Measurements from ENCODE around the gene GRM5.

Gene GRM5

GRCh38 chr11:88831303-88831890, 234.4 kb downstream of the GRM5 start:
- DNase-seq (ENCODE audit: low spot score), result no peak

DNA sequence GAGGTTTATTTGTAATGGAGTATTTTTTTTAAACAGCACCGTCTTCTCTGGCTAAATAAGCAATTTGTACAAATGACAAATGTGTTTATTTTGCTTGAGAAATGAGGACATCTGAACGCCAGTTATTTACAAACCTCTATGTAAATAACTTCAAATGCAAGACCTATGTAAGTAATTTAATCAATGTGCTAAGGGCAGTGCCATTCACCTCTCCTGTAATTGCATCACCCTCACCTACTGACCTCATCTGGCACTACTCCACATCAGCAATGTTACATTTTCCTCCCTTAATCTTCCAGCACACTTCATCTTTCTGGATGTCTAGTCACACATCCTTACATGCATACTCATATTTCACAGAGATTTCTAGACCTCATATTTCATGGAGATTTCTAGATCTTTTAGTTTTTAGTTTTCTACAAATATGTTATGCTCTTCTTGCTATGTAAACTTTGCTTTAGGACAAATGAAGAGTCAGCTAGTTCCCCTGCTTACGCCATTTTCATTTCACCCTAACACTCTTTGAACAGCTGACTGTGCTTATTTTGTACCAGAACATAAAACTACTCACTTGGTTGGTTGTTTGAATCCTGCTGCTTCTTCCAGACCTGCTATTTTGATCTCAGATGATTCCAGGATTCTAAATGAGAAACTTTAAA, 238.6 kb downstream of the GRM5 start:
- DNase-seq (ENCODE audit: low spot score), result peak; percentile 15

DNA sequence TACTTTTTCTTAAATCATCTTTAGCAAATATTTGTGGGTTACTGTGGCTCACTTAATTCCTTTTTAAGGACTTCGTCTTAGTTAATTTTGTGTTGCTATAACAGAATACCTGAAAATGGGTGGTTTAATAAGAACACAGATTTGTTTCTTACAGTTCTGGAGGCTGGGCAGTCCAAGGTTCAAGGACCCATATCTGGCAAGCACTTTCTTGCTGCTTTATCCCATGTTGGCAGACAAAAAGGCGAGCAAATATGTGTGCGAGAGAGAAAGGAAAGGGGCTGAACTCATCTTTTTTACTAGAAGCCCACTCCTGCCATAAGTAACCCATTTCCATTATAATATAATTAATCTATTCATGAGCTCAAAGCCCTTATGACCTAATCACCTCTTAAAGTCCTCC, 246.2 kb downstream of the GRM5 start:
- DNase-seq (ENCODE audit: low spot score), result no peak

DNA sequence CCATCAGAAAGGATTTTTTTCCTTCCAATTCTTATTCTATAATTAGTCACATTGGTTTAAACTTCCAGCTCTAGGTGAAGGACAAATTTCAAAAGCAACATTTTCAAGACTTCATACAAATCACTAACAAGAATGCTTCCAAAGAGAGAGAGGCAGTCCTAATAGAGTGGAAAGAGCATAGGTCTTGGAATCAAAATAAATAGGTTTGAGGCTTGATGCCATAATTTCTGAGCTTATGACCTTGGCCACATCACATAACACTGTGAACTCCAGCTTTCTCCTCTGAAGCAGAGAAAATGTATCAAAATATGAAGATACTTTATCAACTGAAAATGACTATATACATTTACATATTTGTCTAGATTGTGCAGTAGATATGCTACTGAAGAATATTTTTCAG, 246.8 kb downstream of the GRM5 start:
- no peak for DNase-seq (ENCODE audit: low spot score)

- no peak for DNase-seq (ENCODE audit: low spot score)
Measured at GRCh38 chr11:88815505-88815904, 250.3 kb downstream of the GRM5 start.

DNA sequence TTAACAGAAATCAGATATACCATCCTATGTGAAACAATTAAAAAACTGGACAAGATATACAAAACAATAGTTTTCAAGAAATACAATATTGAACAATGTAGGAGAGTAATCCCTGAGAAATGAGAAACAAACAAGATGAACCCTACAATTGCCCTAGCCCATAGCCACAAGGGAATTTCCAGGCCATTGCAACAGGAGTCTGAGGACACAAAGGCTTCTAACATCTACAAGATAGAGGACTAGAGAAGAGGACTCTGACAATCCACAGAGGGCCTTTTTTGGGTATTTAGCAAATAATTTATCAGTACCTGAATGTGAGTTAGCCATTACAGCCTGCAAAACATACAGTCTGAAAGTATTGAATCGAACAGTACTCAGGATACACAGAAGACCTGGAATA, 251.7 kb downstream of the GRM5 start:
- no peak for DNase-seq (ENCODE audit: low spot score)

DNA sequence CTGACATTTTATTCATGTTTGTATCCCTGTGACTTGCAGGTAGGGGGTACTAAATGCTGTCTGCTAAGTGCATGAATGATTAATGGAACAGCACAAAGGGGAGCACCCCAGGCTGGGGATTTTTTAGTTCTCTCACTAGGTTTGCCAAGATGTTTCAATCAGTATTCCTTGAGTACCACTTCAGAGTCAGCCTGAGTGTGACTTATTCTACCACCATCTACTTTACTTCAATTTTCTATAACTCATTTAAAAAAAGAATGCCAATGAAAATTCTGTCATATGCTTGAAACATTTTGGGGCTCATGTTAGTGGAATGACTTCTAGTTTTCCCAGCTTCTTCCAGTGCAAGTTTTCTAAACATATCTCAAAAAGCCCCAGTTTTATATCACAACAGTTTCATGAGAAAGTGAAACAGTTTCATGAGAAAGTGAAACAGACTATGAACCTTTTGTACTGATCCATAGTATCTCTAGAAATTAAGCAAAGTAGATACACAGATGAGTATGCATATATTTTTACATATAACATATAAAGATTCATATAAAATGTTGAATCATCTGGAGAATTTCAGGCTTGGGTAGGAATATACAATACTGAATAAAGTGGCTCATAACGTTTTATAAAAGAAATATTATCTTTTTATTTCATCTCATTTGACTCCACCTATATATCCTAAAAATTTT, 252.4 kb downstream of the GRM5 start:
- DNase-seq (ENCODE audit: low spot score), result no peak

DNA sequence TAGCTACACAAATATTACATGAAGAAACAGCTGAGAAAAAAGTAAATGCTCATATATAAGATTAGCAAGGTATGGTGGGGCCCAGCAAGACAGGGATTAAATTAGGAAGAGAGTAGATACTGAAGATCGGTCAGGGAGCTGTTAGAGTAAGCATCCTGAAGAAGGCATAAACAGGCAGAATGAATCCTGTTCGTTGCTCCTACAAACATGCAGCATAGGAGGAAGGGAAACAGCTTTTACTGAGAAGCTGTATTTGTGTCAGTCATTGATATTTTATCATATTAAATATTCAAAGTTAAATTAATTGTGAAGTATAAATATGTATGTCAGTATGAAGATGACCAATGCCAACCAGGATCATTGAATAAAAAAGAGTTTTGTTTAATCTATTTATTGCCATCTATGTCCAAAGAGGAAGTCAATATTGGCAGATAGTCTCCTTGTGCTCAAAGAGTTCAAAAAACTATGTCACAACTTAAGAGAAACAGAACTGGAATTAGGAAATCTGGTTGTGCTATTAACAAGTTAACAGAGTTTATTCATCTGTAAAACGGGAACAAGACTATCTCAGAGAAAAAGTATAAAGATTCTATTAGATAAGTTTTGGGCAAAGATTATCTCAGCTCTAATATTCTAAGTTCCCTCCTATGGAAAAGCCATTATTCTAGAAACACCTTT, 255.2 kb downstream of the GRM5 start:
- no peak for DNase-seq (ENCODE audit: low spot score)

- no peak for DNase-seq (ENCODE audit: low spot score)
Measured at GRCh38 chr11:88809126-88809525, 256.7 kb downstream of the GRM5 start.

- DNase-seq (ENCODE audit: low spot score), result no peak
Measured at GRCh38 chr11:88807349-88807748, 258.4 kb downstream of the GRM5 start.

GRCh38 chr11:88806410-88806809, 259.4 kb downstream of the GRM5 start:
- DNase-seq (ENCODE audit: low spot score), result no peak

- DNase-seq (ENCODE audit: low spot score), result peak; percentile 2
Measured at GRCh38 chr11:88801484-88802123, 264.2 kb downstream of the GRM5 start.

- no peak for DNase-seq (ENCODE audit: low spot score)
Measured at GRCh38 chr11:88799771-88800500, 265.8 kb downstream of the GRM5 start.

DNA sequence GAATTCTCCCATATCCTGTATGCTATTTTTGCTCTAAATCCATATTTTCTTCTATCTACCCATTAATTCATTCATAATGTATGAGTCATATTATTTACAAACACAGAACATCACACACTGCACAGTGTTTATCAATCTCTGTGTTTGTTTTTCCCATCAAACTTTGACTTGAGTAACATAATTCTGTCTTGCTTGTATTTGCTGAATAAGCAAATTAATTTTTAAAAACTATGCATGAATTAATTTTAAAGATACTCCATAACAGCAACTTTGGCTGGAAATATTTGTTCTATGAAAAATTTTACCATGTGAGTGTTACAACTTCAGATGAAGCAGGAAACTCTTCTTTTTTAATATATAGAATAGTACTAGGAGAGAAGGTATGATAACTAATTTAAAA, 275.6 kb downstream of the GRM5 start:
- DNase-seq (ENCODE audit: low spot score), result no peak

DNA sequence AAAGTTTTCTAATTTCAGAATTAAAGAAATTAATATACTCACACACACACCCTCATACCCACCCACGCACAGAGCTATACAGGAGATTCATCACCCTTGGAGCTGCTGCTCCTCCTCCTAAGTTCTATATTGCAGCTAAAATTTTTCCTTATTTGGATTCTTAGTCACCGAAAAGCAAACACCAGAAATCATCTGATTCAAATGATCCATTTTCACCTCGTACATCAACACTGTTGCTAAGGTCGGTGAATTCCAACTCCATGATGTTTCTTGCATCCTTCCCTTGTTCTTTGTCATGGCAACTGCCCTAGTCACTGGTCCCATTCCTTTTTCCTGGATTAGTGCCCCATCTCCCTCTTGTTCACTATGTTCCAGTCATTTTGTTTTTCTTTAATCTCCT, 286.2 kb downstream of the GRM5 start:
- no peak for DNase-seq (ENCODE audit: low spot score)

GRCh38 chr11:88770475-88771079, 295.2 kb downstream of the GRM5 start:
- no peak for DNase-seq (ENCODE audit: low spot score)

DNA sequence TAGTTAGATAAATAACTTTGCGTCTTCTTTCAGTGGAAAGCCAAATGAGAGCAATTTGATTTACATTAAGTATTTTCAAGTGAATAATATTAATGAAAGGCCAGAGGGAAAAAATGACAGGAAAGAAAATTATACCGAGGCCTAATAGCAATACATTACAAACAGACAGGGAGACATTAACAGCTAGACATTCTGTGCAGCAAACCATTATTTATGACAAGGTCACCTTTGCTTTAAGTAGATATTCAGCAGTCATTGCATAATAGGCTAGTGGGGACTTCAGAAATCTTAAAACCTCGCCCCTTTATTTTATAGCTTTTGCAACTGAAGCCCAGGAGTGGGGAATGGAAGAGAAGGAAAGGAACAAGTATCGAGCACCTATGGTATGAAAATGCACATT, 321.6 kb downstream of the GRM5 start:
- DNase-seq (ENCODE audit: low spot score), result no peak

DNA sequence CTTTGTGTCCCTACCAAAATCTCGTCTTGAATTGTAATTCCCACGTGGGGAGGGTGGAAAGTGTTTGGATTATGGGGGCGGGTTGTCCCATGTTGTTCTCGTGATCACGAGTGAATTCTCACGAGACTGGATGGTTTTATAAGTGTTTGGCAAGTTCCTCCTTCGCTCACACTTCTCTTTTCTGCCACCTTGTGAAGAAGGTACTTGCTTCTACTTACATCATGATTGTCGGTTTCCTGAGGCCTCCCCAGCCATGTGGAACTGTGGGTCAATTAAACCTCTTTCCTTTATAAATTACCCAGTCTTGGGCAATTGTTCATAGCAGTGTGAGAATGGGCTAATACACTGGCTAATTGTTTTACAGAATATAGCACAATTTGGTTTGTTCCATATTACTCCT, 326.3 kb downstream of the GRM5 start:
- DNase-seq (ENCODE audit: low spot score), result no peak

GRCh38 chr11:88709567-88709966, 356.2 kb downstream of the GRM5 start:
- no peak for DNase-seq (ENCODE audit: low spot score)

DNA sequence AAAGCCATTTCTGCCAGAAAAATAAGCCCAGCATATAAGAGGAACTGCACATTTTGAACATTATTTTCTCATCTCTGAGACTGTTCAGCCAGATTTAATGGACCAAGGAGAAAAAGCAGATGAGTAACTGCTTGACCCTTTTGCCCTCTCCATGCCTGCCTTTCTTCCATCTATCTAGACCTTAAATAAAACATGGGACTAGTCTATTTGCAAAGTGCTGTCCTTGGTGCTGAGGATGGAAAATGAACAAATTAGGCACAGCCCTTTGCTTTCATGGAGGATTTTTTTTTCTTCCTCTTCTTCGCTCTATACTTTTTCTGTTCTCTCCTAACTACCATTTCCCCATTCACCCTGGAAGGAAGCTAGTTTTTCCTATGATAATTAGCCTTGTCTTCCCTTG, 361.3 kb downstream of the GRM5 start:
- DNase-seq (ENCODE audit: low spot score), result no peak

DNA sequence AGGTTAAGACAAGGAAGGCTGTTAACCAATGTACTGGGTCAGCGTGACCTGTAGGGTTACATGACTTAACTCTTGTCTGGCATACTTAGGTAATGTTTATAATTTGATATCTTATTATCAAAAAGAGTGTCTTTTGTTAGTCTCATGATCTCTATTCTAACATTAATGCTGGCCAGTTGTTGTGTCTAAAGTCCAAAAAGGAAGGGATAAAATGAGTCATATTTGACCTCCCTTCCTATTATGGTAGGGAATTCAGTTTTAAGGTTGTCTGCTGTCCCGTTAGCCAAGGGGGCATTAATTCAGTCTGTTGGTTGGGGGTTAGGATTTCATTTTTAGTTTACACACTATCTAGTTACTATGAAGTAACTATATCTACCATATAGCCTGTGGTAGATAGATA, 364.0 kb downstream of the GRM5 start:
- DNase-seq (ENCODE audit: low spot score), result no peak

DNA sequence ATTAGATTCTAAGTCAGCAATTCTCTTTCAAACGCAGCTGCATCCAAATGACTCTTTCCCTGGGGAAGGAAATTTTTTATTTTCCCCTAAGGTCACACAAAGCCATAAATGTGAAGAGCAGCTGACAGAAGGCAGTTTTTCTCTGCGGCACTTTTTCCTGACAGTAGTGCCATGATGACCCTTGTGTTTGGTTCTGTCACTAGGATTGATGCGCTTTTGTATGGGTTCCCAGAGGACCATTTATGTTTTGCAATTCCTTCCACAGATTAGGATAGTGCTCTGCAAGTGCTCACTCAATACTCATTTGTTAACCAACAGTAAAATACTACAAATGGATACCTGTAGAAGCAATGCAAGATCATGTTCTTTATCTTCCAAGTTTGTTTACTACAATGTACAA, 368.6 kb downstream of the GRM5 start:
- DNase-seq (ENCODE audit: low spot score), result no peak
